Measurements from ENCODE around the gene ATP6V1G2. TPM values are rescaled to one million over a fixed set of nuclear protein-coding genes. Genes with fewer than 3 reads are reported as not detected.

Gene ATP6V1G2
- total RNA-seq, 6 experiments from 2014 or later: 0.29 to 0.43 (median 0.42) TPM; not detected in 3

DNA sequence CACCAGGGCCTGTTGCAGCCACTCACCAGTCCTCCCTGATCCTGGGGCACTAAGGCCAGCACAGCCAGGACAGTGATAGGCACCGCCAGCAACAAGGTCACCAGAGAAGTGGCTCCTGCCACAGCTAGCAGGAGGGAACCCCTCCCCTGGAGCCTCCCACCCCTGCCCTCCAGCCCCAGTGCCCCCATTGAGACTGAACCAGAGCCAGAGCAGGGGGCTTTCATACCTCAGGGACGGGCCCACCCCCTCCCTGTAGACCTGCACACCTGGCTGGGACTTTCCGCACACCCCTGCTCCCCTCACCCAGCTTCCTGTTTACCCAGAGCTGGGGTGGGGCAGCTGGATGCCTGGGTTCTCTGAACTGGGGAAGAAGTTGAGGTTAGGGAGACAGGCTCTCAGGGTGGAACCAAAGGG, 35.8 kb upstream of the ATP6V1G2 start, which contains the start of gene LTB:
TSS of gene LTB (minus strand) at position 195 of the 414 bp plus-strand sequence. CDS start at position 188, 7 bp downstream.
- DNase-seq (peak in 2 of 3 donors; percentile 45 to 68), ATAC-seq (no peak)
- Histone ChIP-seq H3K4me1 (no peaks in the 10 kb centered on the region), H3K27me3 (no peaks in the 10 kb centered on the region), H3K4me3 (peak within 1 kb of the TSS; percentile 66 to 76 (median 68)), H3K9me3 (no peaks in the 10 kb centered on the region), H3K27ac (peak within 1 kb of the TSS; percentile 58 to 85 (median 76)), H3K36me3 (no peaks in the 10 kb centered on the region)
- TF ChIP-seq POLR2A (IDR thresholded peaks at IDR 0.05): no peak
- TF ChIP-seq, protein P1, sequence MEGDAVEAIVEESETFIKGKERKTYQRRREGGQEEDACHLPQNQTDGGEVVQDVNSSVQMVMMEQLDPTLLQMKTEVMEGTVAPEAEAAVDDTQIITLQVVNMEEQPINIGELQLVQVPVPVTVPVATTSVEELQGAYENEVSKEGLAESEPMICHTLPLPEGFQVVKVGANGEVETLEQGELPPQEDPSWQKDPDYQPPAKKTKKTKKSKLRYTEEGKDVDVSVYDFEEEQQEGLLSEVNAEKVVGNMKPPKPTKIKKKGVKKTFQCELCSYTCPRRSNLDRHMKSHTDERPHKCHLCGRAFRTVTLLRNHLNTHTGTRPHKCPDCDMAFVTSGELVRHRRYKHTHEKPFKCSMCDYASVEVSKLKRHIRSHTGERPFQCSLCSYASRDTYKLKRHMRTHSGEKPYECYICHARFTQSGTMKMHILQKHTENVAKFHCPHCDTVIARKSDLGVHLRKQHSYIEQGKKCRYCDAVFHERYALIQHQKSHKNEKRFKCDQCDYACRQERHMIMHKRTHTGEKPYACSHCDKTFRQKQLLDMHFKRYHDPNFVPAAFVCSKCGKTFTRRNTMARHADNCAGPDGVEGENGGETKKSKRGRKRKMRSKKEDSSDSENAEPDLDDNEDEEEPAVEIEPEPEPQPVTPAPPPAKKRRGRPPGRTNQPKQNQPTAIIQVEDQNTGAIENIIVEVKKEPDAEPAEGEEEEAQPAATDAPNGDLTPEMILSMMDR (IDR thresholded peaks at IDR 0.05): no peak
- intact Hi-C loops (cut with DNase I): no loop called here
- WGBS (ENCODE audit: insufficient coverage, low coverage, low lambda C conversion rate, missing lambda C conversion rate): 20% methylated on average over 1 of the region's 3 CpGs

DNA sequence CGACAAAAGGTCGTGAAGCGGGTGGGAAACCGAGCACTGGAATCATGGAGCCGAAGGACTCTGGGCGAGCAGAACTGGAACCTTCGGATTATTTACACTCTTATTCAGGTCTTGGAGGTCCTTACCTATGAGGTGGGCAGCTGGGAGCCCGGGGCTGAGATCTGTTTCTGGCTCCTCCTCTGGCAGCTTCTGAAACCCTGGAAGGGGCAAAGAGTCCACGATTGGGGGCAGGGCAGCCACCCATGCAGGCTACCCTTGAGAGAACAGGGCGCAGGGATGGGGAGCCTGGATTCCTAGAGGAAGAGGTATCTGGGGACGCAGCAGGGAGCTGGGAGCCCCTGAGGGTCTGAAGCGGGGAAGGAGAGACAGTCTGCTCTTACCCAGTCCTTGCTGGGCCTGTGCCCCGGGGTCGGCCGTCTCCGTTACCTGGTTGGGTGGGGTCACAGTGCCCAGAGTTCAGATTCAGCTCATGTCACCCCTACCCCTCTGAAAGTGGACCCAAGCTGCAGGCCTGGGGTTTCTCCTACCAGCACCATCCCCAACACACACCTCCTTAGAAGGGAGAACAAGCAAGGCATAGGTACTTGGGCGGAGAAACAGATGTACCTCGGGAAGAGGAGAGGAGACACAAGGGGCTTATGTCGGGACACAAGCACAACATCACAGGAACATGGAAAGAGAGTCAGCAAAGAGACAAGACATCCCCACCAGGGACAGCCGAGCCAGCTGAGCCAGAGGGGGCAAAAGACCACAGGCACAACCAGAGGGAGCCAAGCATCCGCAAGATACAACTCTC, 35.2 kb upstream of the ATP6V1G2 start:
- DNase-seq (peak in 2 of 3 donors; percentile 51 to 62), ATAC-seq (peak; percentile 33 to 48 (median 45))
- Histone ChIP-seq H3K36me3 (no peaks in the 10 kb centered on the region), H3K27ac (peak overlapping the region; percentile 58 to 85 (median 76)), H3K4me3 (peak overlapping the region; percentile 66 to 76 (median 68)), H3K27me3 (no peaks in the 10 kb centered on the region), H3K9me3 (no peaks in the 10 kb centered on the region), H3K4me1 (no peaks in the 10 kb centered on the region)
- no peak for TF ChIP-seq POLR2A (IDR thresholded peaks at IDR 0.05)
- TF ChIP-seq, protein P1 (IDR thresholded peaks at IDR 0.05): no peak
- intact Hi-C loops (cut with DNase I): no loop called here
- WGBS (ENCODE audit: insufficient coverage, low coverage, low lambda C conversion rate, missing lambda C conversion rate): 28% methylated on average over 5 of the region's 21 CpGs

DNA sequence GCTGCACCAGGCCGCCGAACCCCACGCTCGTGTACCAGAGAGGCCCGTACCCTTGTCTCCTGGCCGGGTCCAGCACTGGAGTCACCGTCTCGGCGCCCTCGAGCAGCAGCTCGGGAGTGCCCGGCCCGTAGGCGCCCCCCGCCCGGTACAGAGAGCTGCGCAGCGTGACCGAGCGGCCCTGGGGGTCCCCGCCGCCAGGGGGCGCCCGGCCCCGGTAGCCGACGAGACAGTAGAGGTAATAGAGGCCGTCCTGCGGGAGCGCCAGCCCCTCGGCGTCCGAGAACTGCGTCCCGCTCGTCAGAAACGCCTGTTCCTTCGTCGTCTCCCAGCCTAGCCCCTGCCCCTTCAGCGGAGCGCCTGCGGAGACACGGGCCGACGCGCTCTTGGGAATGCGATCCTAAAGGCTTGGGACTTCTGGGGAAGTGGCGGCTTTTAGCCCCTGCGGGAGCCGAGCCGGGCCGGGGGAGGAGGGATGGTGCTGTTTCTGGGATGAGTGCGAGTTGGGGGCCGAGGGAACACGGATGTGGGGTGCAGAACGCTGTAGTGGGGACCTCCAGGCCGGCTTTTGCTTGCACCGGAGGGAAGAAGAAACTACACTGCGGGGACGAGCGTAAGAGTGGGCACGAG, 34.5 kb upstream of the ATP6V1G2 start:
- no peak for TF ChIP-seq POLR2A (IDR thresholded peaks at IDR 0.05)
- TF ChIP-seq, protein P1 (IDR thresholded peaks at IDR 0.05): peak; percentile 96 to 100 (median 98)
- intact Hi-C loops (cut with DNase I): no loop called here
- 0% methylated on average over 3 of the region's 62 CpGs for WGBS (ENCODE audit: insufficient coverage, low coverage, low lambda C conversion rate, missing lambda C conversion rate)
- H3K36me3 ChIP-seq: no peaks in the 10 kb centered on the region
- ATAC-seq (peak; percentile 95 to 96 (median 96)), DNase-seq (peak; percentile 89 to 92 (median 90))
- no peaks in the 10 kb centered on the region for H3K4me1 ChIP-seq
- peak overlapping the region; percentile 66 to 76 (median 68) for H3K4me3 ChIP-seq
- peak overlapping the region; percentile 58 to 85 (median 76) for H3K27ac ChIP-seq
- H3K9me3 ChIP-seq: no peaks in the 10 kb centered on the region
- H3K27me3 ChIP-seq: no peaks in the 10 kb centered on the region

- Histone ChIP-seq H3K4me1 (no peaks in the 10 kb centered on the region), H3K9me3 (no peaks in the 10 kb centered on the region), H3K36me3 (no peaks in the 10 kb centered on the region), H3K27me3 (no peaks in the 10 kb centered on the region), H3K4me3 (peak overlapping the region; percentile 66 to 76 (median 68)), H3K27ac (peak overlapping the region; percentile 58 to 85 (median 76))
- DNase-seq (no peak), ATAC-seq (no peak)
- 38% methylated on average over 11 of the region's 11 CpGs for WGBS (ENCODE audit: insufficient coverage, low coverage, low lambda C conversion rate, missing lambda C conversion rate)
- TF ChIP-seq POLR2A (IDR thresholded peaks at IDR 0.05): no peak
- TF ChIP-seq, protein P1 (IDR thresholded peaks at IDR 0.05): no peak
- intact Hi-C loops (cut with DNase I): no loop called here
These were observed 34.0 kb upstream of the ATP6V1G2 start for GRCh38 chr6:31580438-31580740.
